Fibroblast of lung (primary cell): Measurements from ENCODE around the gene STYX. TPM values are rescaled to one million over a fixed set of nuclear protein-coding genes. Genes with fewer than 3 reads are reported as not detected.

Source experiments
- DNase-seq, 2 donors: peaks; one replicate each; pipeline versions ENCODE4 v3.0.0 to v3.0.0-alpha.2; 2010; ENCODE audit warnings: low read depth in 2 of 2
- H2AFZ ChIP-seq: 2 replicates; pipeline ENCODE4 v1.5.1; 2012; ENCODE audit warnings: low read length, control low read depth, inconsistent platforms
- H3K27ac ChIP-seq: 2 replicates; pipeline ENCODE4 v1.5.1; 2011; ENCODE audit warnings: low read length, control low read depth; ENCODE audit not compliant: insufficient read depth
- H3K27me3 ChIP-seq: 2 replicates; pipeline ENCODE4 v1.5.1; 2011; ENCODE audit warnings: mild to moderate bottlenecking, low read length; ENCODE audit not compliant: control insufficient read depth, insufficient read depth
- H3K36me3 ChIP-seq: 2 replicates; pipeline ENCODE4 v1.5.1; 2011; ENCODE audit warnings: low read length; ENCODE audit not compliant: control insufficient read depth, insufficient read depth
- H3K4me1 ChIP-seq: 2 replicates; pipeline ENCODE4 v1.5.1; 2011; ENCODE audit warnings: low read length; ENCODE audit not compliant: control insufficient read depth, insufficient read depth; ENCODE audit errors: extremely low read depth
- H3K4me2 ChIP-seq: 2 replicates; pipeline ENCODE4 v1.5.1; 2011; ENCODE audit warnings: low read length, control low read depth; ENCODE audit not compliant: insufficient read depth; ENCODE audit errors: extremely low read depth
- H3K4me3 ChIP-seq, 4 experiments: fragments of 200-600 bp in 1 of 4; sonication (generic) in 1 of 4; replicated peaks in 1 of 4; 2 replicates each; pipeline ENCODE4 v1.5.1; 2011 to 2016; ENCODE audit warnings: low read length in 4 of 4, low read depth in 3 of 4, mild to moderate bottlenecking in 3 of 4, control low read depth in 2 of 4, inconsistent platforms in 1 of 4, mixed read lengths in 1 of 4; ENCODE audit not compliant: insufficient read depth in 1 of 4; ENCODE audit errors: control extremely low read depth in 1 of 4
- H3K79me2 ChIP-seq: 2 replicates; pipeline ENCODE4 v1.5.1; 2012; ENCODE audit warnings: mild to moderate bottlenecking, low read length, inconsistent platforms; ENCODE audit not compliant: control insufficient read depth, insufficient read depth
- H3K9ac ChIP-seq: 2 replicates; pipeline ENCODE4 v1.5.1; 2011; ENCODE audit warnings: mild to moderate bottlenecking, low read length, control low read depth; ENCODE audit not compliant: insufficient read depth
- H3K9me3 ChIP-seq: 2 replicates; pipeline ENCODE4 v1.5.1; 2012; ENCODE audit warnings: low read depth, low read length; ENCODE audit not compliant: control insufficient read depth, insufficient read depth
- H4K20me1 ChIP-seq: 2 replicates; pipeline ENCODE4 v1.5.1; 2011; ENCODE audit warnings: low read length; ENCODE audit not compliant: control insufficient read depth, insufficient read depth; ENCODE audit errors: extremely low read depth
- CTCF ChIP-seq, 2 donors: IDR thresholded peaks in 1 of 2; conservative IDR thresholded peaks in 1 of 2; 1 replicate in 1 of 2; 2 replicates in 1 of 2; pipeline ENCODE4 v1.5.1; 2011 to 2012; ENCODE audit warnings: low read length in 2 of 2, control low read depth in 1 of 2, inconsistent platforms in 1 of 2, low read depth in 1 of 2, mild to moderate bottlenecking in 1 of 2
- EZH2 ChIP-seq: IDR thresholded peaks from 2 replicates; pipeline ENCODE4 v1.5.1; 2012; ENCODE audit warnings: low read length, control low read depth, mild to moderate bottlenecking; ENCODE audit errors: missing control alignments
- polyA plus RNA-seq, 2 donors: library from polyadenylated mRNA; depleted of rRNA in 1 of 2; stranded (reverse) in 1 of 2; unstranded in 1 of 2; fragments of >200 nt; gene quantifications; 2 replicates each; pipeline ENCODE4 v1.2.1, GENCODE V29; 2011 to 2012; ENCODE audit warnings: missing spikeins in 1 of 2
- total RNA-seq: library from RNA; depleted of rRNA; stranded (reverse); fragments of >200 nt; gene quantifications from 2 replicates; pipeline ENCODE4 v1.2.1, GENCODE V29; 2014

The STYX gene
- total and polyA plus RNA-seq, 2 donors (not counting 1 experiment from before 2014, with no cell fraction given), result 14.9 to 17.0 TPM

- Histone ChIP-seq H3K79me2 (peaks cover 50% of the 10 kb centered on the region), H3K4me2 (peak overlapping the region; percentile 86), H3K9ac (peak overlapping the region; percentile 82), H3K4me1 (peaks cover 7% of the 10 kb centered on the region), H3K27me3 (no peaks in the 10 kb centered on the region), H4K20me1 (no peaks in the 10 kb centered on the region), H3K4me3 (peak overlapping the region; percentile 63 to 81 (median 78)), H3K36me3 (no peaks in the 10 kb centered on the region), H2AFZ (no peak overlapping the region), H3K9me3 (no peaks in the 10 kb centered on the region), H3K27ac (peak overlapping the region; percentile 95)
- DNase-seq, result no peak
- TF ChIP-seq CTCF (conservative IDR thresholded peaks at IDR 0.05 in 1 of 2, IDR thresholded peaks at IDR 0.05 in 1 of 2; ENCODE audit: low read depth in 1 of 2, low read length in 2 of 2), result no peak
- no peak for TF ChIP-seq EZH2
Measured at GRCh38 chr14:52790011-52790755, 60.2 kb downstream of the STYX start.

DNA sequence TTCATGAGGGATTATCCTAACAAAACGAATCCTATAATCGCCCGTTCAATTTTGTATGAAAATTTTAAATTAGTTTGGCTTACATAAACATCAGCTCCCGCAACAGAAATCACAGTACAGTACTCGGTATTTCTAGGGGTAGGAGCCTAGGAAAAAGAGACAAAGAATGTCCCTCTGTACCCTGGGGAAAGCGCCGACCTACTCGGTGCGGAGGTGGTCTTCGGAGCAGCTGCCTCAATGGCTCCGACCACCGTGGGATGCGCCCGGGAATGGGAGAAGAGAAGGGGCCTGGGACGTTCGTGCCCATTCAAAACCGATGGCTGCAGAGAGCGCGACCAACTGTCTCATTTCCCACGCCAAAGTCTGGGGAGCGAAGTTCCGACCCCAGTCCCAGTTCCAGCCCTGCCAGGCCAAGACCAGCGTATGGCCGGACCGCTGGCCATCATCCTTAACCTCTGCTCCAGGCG, 60.8 kb downstream of the STYX start:
- H2AFZ ChIP-seq, result peak overlapping the region; percentile 67
- peak overlapping the region; percentile 95 for H3K27ac ChIP-seq
- H4K20me1 ChIP-seq, result no peaks in the 10 kb centered on the region
- no peaks in the 10 kb centered on the region for H3K9me3 ChIP-seq
- peak overlapping the region; percentile 63 to 81 (median 78) for H3K4me3 ChIP-seq
- no peak for DNase-seq
- no peak for TF ChIP-seq EZH2
- no peak for TF ChIP-seq CTCF (conservative IDR thresholded peaks at IDR 0.05 in 1 of 2, IDR thresholded peaks at IDR 0.05 in 1 of 2; ENCODE audit: low read depth in 1 of 2, low read length in 2 of 2)
- H3K27me3 ChIP-seq, result no peaks in the 10 kb centered on the region
- peak overlapping the region; percentile 86 for H3K4me2 ChIP-seq
- H3K36me3 ChIP-seq, result no peaks in the 10 kb centered on the region
- H3K79me2 ChIP-seq, result peaks cover 48% of the 10 kb centered on the region
- H3K9ac ChIP-seq, result peak overlapping the region; percentile 82
- peaks cover 7% of the 10 kb centered on the region for H3K4me1 ChIP-seq

GRCh38 chr14:52791223-52792096, 61.5 kb downstream of the STYX start, which contains the start of gene GNPNAT1:
Gene GNPNAT1, minus strand, starts transcription at chr14:52791607. Its CDS starts 6,957 bp downstream, at chr14:52784650.
- H3K9ac ChIP-seq, result peak within 1 kb of the TSS; percentile 82
- H4K20me1 ChIP-seq, result no peaks in the 10 kb centered on the region
- H3K27ac ChIP-seq, result peak within 1 kb of the TSS; percentile 95
- H3K4me3 ChIP-seq, result peak within 1 kb of the TSS; percentile 65 to 81 (median 78)
- H3K27me3 ChIP-seq, result no peaks in the 10 kb centered on the region
- peaks cover 42% of the 10 kb centered on the region for H3K79me2 ChIP-seq
- no peaks in the 10 kb centered on the region for H3K9me3 ChIP-seq
- H3K4me1 ChIP-seq, result peaks cover 7% of the 10 kb centered on the region
- peak within 1 kb of the TSS; percentile 94 for H2AFZ ChIP-seq
- no peaks in the 10 kb centered on the region for H3K36me3 ChIP-seq
- TF ChIP-seq CTCF (conservative IDR thresholded peaks at IDR 0.05 in 1 of 2, IDR thresholded peaks at IDR 0.05 in 1 of 2; ENCODE audit: low read depth in 1 of 2, low read length in 2 of 2) (no peak), EZH2 (no peak)
- DNase-seq, result peak; percentile 91
- peak within 1 kb of the TSS; percentile 86 for H3K4me2 ChIP-seq
